Islet of Langerhans (tissue), 1 donor: Measurements from ENCODE around the gene TBX10.
"Not testable (repeated sequence)": the region's sequence is repeated elsewhere in the genome, so short reads cannot be mapped to it uniquely, and the experiment has no call there.

Experiments
- FAIRE-seq: peaks from one replicate; lab custom pipeline; 2011; peaks lifted over from hg19 to GRCh38; lab: Jason Lieb, UNC

TBX10 gene

DNA sequence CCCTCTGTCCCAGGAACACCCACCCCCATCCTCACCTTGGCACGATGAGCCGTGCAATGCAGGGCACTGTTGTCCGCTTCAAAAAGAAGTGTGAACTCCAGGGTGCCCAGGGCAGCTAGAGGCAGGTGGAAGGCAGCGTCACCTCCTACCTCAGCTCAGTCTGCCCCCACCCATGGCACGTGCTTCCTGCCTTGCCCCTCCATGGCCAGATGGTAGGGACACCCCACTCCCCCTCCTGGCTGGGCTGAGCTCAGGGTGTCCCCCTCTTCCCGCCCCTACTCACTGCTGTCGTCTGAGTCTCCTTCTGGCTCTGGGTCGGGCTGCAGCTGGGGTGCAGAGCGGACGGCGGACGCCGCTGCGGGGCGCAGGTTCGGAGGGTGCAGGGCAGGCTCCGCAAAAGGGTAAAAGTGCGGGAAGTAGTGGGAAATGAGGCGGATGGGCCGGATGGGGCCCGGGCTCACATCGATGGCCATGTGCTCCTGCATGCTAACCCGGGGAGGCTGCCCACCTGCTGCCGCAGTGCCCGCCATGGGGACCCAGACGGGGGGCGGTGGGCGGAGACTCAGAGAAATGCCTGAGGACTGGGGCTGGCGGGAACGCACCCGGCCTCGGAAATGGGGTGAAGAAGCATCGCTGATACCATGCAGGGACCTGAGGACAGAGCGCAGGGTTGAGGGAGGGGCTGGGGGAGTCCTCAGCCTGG, 23.7 kb downstream of the TBX10 start:
- no peak for FAIRE-seq

DNA sequence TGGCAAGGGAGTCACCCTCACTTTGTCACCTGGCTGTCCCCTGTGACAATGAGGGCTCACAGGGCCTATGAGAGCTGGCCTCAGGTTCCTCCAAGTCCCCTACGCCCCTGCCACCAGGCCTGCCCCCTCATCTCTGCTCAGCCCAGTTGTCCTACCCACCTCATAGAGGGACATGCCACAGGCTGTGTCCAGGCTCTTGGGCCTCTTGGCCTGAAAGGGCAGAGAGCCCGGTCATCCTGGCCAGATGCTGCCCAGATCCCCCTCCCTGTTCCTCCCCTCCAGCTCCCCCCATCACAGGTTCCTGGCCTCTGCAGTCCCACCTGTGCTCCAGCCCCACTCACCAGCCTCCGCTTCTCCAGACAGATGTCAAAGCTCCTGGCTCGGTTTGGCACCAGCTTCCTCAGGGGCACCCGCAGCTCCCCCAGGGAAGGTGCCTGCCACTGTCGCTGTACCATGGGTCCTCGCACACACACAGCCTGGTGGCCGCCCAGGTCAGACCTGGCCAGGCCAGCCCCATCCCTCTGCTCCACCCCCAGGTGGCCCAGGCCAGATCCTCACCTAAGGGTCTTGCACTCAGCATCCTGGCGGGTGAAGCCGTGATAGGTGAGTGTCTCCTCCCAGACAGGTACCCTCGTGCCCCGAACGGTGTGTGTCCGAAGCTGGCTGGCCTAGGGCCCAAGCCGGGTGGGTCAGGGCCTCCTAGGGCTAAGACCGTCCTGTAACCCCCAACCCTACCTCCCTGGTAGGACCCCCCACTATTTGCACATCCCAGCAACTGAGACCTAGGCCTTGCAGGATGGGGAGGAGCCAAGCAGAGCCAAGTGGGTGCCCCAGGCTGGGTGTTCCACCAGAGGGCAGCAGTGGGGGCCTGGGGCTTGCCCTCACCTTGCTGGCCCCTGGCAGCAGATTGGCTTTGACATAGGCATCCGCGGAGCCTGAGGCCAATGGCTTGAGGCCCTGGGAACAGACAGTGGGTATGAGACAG, 24.5 kb downstream of the TBX10 start:
- no peak for FAIRE-seq

DNA sequence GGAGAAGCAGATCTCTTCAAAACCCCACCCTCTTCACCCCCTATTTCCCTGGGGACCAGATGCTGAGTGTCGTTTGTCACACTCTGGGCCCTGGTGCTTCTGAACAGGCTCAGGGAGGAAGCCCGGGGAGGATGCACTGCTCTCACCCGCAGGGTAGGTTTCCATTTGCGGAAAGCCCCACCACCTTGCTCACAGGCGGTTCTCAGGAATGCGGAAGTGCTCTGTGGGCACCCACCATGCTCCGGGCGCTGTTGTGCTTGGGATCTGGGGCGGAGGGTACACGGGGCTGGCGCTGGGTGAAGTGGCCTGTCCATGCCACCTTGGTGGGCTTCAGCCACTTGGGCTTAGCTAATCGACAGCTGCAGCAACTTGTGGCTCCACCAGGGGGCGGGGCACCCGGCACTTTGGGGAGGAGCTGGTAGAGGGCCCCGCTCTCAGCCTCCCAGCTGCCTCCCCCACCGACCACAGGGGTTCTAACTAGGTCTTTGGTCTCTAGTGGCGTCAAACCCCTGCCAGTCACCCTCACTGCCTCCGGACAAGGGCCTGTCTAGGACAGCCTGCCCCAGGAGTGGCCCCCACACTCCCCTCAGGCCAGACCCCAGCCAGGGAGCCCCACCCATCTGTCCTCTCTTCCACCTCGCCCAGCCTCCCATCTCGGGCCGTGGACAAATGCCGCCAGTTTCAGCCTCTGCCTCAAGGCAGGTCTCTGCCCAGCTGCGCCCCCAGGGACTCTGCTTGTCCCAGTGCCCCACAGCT, 25.4 kb downstream of the TBX10 start:
- FAIRE-seq: no peak

DNA sequence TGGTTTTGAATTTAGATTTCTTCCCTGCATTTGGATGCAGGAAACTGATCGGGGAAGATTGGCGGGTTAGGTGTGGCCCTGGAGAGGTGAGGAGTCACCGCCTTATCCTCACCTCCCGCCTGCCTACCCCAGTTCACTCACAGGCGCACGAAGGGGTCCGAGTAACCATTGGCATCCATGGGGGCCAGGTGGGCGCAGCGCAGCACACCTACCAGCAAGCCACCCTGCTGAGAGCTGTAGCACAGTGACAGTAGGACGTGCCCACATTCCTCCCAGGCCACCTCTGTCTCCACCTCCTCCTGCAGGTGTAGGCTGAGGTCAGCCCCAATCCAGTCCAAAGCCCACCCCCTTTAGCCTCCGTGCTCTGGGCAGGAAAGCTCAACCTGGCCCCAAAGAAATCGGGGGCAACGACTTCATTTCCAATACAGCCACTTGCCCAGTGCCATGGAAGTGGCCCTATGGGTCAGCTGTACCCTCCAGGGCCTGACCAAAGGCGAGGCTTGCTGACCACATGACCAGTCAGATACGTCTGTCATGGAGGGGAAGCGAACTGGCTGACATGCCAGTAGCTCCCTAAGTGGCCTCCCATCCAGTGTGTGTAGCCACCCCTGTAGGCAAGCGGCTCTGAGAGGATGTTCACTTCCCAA, 26.1 kb downstream of the TBX10 start:
- no peak for FAIRE-seq

DNA sequence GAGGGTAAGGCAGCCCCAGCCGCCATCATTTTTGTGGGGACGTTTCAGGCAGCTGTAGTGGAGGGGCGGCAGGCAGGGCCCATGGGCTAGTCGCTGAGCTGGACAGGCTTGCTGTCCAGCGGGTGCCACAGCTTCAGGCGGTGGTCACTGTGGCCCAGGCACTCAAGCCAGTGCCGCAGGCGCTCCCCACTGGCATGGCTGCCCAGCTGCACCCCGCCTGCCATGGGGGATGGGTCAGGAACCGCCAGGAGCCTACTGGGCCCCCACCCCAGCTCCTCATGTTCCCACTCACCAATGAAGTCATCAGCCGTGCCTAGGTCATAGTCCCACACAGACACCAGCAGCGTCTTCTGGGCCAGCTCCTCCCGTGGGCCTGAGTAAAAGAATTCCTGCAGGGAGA, 26.8 kb downstream of the TBX10 start:
- FAIRE-seq: no peak

DNA sequence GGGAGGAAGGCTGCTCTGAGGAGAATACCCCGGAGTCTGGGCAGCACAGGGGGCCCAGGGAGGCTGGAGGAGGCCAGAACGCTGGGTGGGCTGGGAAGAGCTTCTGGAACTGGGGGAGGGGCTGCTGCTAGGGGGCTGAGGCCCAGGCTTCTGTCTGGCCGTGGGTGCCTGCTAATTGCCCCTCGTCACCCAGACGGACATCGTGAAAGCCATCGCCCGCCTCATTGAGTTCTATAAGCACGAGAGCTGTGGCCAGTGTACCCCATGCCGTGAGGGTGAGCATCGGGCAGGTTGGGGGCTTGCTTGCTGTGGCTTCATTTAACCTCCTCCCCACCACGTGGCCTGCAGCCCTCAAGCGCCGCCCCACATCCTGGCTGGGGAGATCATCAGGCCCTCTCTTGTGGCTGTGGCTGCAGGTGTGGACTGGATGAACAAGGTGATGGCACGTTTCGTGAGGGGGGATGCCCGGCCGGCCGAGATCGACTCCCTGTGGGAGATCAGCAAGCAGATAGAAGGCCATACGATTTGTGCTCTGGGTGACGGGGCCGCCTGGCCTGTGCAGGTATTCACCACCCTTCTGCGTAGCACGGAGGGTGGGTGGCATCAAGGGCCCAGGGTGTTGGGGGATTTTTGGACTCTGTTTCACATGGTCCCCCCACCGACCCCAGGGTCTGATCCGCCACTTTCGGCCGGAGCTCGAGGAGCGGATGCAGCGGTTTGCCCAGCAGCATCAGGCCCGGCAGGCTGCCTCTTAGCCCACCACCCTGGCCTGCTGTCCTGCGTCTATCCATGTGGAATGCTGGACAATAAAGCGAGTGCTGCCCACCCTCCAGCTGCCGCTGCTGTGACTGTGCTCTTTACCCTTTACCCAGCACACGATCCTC, 27.6 kb downstream of the TBX10 start:
- FAIRE-seq: no peak

DNA sequence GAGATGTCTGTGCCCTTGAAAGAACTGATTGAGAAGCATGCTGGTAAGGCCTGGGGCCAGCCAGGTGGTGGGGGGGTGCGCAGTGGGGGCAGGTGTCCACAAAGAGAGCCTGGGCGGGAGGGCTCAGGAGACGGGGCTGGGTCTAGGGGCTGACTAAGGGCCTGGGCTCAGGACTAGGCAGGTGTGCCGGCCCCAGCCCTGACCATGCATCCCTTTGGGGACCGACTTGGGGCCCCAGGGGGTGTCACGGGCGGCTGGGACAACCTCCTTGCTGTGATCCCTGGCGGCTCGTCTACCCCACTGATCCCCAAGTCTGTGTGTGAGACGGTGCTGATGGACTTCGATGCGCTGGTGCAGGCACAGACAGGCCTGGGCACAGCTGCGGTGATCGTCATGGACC, 28.4 kb downstream of the TBX10 start:
- FAIRE-seq: no peak

DNA sequence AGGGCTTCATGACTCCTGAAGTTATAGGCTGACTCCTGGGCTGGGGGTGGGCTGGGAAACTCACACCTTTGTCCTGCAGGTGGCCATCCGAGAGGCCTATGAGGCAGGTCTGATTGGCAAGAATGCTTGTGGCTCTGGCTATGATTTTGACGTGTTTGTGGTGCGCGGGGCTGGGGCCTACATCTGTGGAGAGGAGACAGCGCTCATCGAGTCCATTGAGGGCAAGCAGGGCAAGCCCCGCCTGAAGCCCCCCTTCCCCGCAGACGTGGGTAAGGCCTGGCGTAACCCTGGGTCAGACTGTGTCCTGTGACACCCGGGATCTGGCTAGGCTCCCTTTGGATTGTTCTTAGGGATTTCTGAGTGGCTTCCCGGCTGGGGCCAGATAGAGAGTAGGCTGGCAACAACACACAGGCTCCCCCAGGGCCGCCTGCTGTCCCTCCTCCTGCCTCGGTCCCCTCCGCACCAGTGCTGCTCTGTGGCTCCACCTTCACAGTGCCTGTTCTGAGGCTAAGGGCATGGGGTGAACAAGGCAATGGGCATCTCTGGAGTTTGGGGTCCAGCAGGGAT, 29.2 kb downstream of the TBX10 start:
- FAIRE-seq: no peak

DNA sequence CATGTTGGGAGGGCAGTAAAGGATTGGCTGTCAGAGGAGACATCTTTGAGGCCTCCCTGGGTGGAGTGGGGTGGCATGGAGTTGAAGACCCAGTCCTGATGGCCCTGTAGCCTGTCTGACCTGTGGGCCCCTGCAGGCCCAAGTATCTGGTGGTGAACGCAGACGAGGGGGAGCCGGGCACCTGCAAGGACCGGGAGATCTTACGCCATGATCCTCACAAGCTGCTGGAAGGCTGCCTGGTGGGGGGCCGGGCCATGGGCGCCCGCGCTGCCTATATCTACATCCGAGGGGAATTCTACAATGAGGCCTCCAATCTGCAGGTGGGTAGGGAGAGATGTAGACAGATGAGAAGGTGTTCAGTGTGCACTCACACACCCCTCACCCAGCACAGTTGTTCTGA, 30.2 kb downstream of the TBX10 start:
- no peak for FAIRE-seq

DNA sequence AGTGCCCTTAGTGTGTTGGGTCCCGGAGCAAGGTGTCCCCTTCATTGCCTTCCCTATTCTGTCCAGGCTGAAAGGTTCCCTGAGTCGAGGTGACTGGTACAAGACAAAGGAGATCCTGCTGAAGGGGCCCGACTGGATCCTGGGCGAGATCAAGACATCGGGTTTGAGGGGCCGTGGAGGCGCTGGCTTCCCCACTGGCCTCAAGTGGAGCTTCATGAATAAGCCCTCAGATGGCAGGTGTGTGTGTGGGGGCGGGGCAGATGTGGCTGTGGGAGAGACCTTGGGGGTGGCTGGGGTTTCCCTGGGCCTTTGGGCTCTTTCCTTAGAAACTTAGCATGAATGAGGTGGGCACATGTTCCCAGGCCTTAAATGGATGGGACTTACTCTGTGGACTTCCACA, 31.1 kb downstream of the TBX10 start:
- FAIRE-seq: no peak

DNA sequence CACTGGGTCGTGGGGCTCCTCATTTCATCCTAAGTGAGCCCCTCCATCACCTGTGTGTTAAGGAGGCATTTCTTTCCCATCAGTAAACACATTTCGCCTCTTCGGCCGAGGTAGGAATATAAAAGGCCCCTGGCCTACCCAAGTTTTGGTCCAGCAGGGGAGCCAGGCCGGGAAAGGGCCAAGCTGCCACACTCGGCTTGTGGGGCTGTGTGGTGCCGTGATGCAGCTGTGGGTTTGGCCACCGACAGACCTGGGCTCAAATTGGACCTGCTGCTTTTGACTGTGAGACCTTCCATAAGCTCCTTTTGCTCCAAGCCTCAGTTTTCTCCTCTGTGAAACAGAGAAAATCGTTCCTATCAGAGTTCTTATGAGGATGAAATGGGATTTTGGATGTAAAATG, 32.1 kb downstream of the TBX10 start:
- no peak for FAIRE-seq

DNA sequence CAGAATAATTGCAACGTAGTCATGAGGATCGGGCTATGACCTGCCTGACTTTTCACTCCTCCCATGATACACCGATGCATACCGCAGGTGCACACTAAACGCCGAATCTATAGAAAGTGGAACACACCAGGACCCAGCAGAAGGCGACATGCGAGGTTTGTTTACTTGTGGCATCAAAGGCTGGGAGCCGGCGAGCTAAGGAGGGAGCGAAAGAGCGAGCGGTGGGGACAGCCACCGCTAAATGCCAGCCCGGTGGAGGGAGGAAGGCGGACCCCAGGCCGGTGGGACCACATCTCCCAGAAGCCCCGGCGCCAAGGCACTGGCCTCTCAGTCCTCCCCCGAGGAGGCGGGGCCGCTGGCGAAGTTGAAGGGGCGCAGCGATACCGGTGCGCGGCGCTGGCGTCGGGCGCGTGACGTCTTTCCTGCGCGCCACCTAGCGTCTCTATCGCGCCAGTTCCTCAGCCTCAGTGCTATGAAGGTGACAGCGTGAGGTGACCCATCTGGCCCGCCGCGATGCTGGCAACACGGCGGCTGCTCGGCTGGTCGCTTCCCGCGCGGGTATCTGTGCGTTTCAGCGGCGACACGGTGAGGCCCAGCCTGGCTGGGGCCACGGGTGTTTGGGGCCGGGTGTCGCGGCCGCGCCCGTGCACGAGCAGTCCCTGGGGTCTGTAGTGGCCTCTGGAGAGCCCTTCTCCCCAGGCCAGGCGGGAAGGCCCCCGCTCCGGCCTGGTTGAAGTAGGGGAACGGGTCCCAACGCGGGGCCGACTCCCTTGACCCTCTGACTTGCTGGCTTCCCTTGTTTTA, 32.9 kb downstream of the TBX10 start, which contains the start of gene NDUFV1:
Gene NDUFV1, plus strand, starts transcription at position 445 of the 804 bp plus-strand sequence. Its CDS starts 69 bp downstream, at position 514.
- no peak for FAIRE-seq

DNA sequence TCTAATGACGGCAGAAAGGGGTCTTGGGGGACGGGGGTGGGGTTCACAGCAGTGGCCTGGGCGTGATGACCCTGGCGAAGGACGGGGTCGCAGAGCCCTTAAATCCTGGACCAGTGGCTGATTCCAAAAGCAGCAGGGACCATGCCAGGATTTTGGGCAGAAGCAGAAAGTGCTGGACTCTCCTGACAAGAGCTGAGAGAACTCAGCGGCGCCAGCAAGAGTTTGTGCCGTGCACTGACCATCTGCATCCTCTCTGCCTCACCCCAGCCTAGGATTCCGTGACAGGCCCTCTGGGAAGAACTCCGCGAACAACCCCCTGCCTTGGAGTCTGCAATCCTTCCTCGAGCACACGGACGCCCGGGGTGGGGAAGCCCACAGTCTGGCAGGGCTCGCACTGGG, 33.5 kb downstream of the TBX10 start:
- FAIRE-seq: no peak

DNA sequence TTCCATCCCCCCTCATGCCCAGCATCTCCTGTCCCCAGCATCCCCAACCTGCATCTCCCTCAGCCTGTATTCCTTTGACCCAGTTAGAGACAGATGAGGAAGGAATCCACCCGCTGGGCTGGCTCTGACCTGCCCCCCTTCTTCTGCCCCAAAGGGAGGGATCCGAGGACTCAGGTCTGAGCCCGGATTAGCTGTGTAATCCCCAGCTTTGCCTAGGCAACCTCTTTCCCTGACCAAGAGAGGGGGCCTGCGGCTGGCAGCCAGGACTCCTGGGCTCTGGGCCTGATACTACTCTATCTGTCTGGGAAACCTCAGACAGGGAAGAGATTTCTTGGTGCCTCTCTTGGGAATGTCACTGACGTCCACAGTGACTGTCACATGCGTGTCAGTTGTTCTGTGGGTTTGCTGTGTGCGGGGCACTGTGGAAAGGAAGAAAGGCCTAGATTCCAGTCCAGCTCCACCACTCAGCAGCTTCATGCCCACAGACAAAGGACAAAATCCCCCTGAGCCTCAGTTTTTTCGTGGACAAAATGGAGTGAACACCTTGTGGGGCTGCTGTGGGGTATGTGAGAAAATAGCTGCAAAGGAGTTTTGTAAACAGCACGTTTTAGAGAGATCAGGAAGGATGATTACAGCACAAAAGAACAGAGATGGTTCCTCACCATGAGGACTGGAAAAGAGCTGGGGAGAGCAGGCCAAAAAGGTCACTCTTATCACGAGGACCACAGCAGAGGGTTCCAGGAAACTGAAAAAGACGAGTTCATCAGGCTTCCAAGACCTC, 34.1 kb downstream of the TBX10 start:
- no peak for FAIRE-seq

DNA sequence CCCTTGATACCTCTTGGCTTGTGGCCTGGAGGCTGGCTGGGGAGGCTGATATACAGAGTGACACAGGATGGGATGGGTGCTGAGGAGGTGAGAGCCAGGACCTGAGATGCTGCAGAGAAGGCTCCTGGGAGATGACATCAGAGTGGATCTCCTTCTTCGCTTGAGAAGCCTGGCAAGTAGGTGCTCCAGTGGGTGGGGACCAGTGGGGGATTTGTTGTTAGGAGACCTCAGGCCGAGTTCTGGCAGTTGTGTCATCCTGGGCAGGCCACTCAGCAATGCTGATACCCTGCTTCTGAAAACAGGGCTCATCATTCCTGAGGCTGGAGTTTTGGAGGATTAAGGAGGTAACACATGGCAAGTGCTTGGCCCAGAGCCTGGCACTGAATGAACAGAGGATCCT, 34.7 kb downstream of the TBX10 start:
- no peak for FAIRE-seq

DNA sequence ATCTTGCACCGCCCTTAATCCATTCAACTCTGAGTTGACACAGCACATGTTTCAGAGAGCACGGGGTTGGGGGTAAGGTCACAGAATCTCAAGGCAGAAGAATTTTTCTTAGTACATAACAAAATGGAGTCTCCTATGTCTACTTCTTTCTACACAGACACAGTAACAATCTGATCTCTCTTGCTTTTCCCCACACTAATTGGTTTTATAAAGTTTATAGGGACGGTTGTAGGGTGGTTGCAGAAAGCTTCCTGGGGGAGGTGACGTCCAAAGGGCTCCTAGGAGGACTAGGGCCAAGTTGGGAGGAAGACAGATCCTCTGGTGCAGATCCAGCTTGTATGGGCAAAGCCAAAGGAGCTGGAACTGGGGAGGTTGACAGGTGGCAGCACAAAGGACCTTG, 35.4 kb downstream of the TBX10 start:
- FAIRE-seq: not testable (repeated sequence)

DNA sequence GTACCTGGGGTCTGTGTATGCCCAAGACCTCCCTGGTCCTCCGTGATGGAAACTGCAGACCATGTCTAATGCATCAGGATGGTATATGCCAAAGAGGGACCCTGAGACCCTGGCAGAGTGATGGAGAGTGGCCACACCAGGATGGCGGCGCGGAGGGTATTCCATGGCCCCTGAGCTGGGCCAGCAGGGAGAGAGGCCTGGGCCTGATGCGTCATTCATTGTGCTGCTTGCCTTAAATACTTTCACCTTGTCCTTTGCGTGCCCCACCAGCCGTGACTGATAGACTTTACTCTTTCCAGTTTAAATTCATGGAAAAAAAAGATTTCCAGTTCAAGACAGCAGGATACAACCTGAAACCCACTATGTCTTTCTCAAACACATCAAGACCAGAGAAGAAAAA, 38.5 kb downstream of the TBX10 start:
- FAIRE-seq: no peak

DNA sequence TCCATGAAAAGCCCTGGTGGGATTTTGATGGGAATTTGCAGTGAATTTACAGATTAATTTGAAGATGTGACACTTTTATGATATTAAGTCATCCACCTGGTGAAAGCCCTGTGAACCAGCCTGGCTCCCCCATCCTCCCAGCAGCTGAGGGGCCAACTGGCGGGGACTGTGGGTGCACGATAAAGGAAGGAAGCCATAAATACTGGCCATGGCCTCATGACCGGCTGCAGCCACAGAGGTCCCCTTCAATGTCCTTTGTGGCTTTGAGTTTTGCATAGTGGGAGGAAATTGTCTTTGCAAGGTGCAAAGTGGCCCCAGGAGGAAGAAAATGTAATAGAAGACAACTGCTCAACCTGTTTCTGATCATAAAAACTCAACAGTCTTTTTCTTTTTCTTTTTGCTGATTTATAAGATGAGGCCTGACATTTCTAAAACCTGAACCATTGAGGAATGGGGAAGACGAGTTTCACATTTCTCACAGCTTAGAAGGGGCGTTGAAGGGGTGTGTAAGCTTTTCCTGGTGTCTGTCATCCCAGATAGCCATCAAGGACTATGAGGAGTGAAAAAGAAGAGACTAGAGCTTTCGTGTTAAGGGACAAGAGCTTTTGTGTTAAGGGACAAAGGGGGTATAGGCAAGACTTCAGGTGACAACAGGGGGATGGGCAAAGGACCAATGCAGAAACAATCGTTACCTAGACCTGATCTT, 39.1 kb downstream of the TBX10 start:
- no peak for FAIRE-seq
